ENCODE results near the gene PVR. TPM values are rescaled to one million over a fixed set of nuclear protein-coding genes. Genes with fewer than 3 reads are reported as not detected.

PVR gene
- total and polyA plus RNA-seq, 4 donors, result 11.4 to 49.0 (median 32.1) TPM

DNA sequence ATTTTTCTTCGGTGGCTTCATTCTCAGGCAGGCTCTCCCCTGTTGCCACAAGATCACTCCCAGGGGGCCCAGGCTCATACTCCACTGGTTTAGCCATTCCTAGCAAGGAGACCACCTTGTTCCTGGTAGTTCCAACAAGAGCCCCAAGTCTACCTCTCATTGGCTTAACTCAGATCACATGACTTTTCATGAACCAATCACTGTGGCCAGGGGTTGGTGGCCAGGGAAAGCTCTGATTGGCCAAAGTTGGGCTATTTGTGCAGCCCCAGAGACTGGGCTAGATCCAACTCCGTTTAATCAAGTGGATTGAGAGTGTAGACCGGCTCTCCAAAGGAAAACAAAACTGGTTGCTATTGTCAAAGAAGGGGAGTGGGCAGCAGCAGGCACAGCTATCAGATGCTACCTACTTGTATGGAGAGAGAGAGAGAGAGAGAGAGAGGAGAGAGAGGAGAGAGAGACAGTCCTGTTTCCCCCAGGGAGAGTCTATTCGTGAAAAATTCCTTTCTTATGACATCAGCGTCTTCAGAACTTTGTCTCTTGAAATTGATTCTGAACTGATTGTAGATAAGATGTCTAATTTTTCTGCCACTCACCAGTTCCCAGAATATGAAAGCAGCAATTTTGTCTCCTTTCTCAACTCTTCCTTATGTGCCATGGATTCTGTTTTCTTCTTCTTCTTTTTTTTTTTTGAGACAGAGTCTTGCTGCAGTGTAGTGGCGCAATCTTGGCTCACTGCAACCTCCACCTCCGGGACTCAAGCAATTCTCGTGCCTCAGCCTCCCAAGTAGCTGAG is 33.5 kb downstream of the PVR start:
- no peaks in the 10 kb centered on the region for H3K27me3 ChIP-seq (ENCODE audit: control insufficient read depth in 4 of 4, insufficient read depth in 4 of 4, low read length in 3 of 4)
- peaks cover 0 to 2% (median 0%) of the 10 kb centered on the region in 4 donors for H3K4me1 ChIP-seq (ENCODE audit: control insufficient read depth in 4 of 4, insufficient read depth in 4 of 4, low read length in 3 of 4)
- H3K9me3 ChIP-seq (ENCODE audit: control insufficient read depth in 4 of 4, low read length in 3 of 4), result no peaks in the 10 kb centered on the region
- H3K9ac ChIP-seq (ENCODE audit: low read depth in 1 of 2, low read length in 2 of 2), result no peak overlapping the region
- peaks cover 0 to 11% (median 3%) of the 10 kb centered on the region in 4 donors for H3K36me3 ChIP-seq (ENCODE audit: control insufficient read depth in 4 of 4, insufficient read depth in 3 of 4, low read depth in 1 of 4, low read length in 3 of 4)
- TF ChIP-seq YY1 (IDR thresholded peaks at IDR 0.05), result no peak
- TF ChIP-seq HNF4A (conservative IDR thresholded peaks at IDR 0.05), result no peak
- no peak for TF ChIP-seq EGR1 (IDR thresholded peaks at IDR 0.05; ENCODE audit: low read depth in 2 of 2)
- no peak for TF ChIP-seq GABPA (IDR thresholded peaks at IDR 0.05 in 1 of 2, conservative IDR thresholded peaks at IDR 0.05 in 1 of 2)
- TF ChIP-seq, protein P1, sequence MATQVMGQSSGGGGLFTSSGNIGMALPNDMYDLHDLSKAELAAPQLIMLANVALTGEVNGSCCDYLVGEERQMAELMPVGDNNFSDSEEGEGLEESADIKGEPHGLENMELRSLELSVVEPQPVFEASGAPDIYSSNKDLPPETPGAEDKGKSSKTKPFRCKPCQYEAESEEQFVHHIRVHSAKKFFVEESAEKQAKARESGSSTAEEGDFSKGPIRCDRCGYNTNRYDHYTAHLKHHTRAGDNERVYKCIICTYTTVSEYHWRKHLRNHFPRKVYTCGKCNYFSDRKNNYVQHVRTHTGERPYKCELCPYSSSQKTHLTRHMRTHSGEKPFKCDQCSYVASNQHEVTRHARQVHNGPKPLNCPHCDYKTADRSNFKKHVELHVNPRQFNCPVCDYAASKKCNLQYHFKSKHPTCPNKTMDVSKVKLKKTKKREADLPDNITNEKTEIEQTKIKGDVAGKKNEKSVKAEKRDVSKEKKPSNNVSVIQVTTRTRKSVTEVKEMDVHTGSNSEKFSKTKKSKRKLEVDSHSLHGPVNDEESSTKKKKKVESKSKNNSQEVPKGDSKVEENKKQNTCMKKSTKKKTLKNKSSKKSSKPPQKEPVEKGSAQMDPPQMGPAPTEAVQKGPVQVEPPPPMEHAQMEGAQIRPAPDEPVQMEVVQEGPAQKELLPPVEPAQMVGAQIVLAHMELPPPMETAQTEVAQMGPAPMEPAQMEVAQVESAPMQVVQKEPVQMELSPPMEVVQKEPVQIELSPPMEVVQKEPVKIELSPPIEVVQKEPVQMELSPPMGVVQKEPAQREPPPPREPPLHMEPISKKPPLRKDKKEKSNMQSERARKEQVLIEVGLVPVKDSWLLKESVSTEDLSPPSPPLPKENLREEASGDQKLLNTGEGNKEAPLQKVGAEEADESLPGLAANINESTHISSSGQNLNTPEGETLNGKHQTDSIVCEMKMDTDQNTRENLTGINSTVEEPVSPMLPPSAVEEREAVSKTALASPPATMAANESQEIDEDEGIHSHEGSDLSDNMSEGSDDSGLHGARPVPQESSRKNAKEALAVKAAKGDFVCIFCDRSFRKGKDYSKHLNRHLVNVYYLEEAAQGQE (IDR thresholded peaks at IDR 0.05), result no peak
- no peak for TF ChIP-seq RXRA (IDR thresholded peaks at IDR 0.05)
- no peak for TF ChIP-seq FOXA1 (IDR thresholded peaks at IDR 0.05)
- TF ChIP-seq NR2F2 (IDR thresholded peaks at IDR 0.05), result no peak
- no peak for TF ChIP-seq FOXA2 (IDR thresholded peaks at IDR 0.05)
- TF ChIP-seq, protein P2, sequence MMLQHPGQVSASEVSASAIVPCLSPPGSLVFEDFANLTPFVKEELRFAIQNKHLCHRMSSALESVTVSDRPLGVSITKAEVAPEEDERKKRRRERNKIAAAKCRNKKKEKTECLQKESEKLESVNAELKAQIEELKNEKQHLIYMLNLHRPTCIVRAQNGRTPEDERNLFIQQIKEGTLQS (IDR thresholded peaks at IDR 0.05), result no peak
- TF ChIP-seq, protein P3, sequence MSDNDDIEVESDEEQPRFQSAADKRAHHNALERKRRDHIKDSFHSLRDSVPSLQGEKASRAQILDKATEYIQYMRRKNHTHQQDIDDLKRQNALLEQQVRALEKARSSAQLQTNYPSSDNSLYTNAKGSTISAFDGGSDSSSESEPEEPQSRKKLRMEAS (IDR thresholded peaks at IDR 0.05), result no peak
- TF ChIP-seq, protein P4, sequence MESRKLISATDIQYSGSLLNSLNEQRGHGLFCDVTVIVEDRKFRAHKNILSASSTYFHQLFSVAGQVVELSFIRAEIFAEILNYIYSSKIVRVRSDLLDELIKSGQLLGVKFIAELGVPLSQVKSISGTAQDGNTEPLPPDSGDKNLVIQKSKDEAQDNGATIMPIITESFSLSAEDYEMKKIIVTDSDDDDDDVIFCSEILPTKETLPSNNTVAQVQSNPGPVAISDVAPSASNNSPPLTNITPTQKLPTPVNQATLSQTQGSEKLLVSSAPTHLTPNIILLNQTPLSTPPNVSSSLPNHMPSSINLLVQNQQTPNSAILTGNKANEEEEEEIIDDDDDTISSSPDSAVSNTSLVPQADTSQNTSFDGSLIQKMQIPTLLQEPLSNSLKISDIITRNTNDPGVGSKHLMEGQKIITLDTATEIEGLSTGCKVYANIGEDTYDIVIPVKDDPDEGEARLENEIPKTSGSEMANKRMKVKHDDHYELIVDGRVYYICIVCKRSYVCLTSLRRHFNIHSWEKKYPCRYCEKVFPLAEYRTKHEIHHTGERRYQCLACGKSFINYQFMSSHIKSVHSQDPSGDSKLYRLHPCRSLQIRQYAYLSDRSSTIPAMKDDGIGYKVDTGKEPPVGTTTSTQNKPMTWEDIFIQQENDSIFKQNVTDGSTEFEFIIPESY (IDR thresholded peaks at IDR 0.05), result no peak
- no peak for TF ChIP-seq TAF1 (conservative IDR thresholded peaks at IDR 0.05)
- no peak for TF ChIP-seq RAD21 (IDR thresholded peaks at IDR 0.05)
- TF ChIP-seq JUND (IDR thresholded peaks at IDR 0.05), result no peak
- TF ChIP-seq, protein P5, sequence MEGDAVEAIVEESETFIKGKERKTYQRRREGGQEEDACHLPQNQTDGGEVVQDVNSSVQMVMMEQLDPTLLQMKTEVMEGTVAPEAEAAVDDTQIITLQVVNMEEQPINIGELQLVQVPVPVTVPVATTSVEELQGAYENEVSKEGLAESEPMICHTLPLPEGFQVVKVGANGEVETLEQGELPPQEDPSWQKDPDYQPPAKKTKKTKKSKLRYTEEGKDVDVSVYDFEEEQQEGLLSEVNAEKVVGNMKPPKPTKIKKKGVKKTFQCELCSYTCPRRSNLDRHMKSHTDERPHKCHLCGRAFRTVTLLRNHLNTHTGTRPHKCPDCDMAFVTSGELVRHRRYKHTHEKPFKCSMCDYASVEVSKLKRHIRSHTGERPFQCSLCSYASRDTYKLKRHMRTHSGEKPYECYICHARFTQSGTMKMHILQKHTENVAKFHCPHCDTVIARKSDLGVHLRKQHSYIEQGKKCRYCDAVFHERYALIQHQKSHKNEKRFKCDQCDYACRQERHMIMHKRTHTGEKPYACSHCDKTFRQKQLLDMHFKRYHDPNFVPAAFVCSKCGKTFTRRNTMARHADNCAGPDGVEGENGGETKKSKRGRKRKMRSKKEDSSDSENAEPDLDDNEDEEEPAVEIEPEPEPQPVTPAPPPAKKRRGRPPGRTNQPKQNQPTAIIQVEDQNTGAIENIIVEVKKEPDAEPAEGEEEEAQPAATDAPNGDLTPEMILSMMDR (IDR thresholded peaks at IDR 0.05; ENCODE audit: low read depth, low read length, missing input control), result no peak
- TF ChIP-seq HNF4G (IDR thresholded peaks at IDR 0.05), result no peak
- TF ChIP-seq SP1 (IDR thresholded peaks at IDR 0.05), result no peak
- DNase-seq (ENCODE audit: low spot score), result no peak
- H3K4me3 ChIP-seq (ENCODE audit: low read depth in 1 of 3, low read length in 3 of 3), result no peak overlapping the region
- 80% methylated on average over 8 of the region's 8 CpGs for WGBS
- no peak overlapping the region for H3K27ac ChIP-seq (ENCODE audit: low read depth in 1 of 2, low read length in 2 of 2)

Measured in liver (tissue), 9 donors.